ENCODE measurements around the gene SLC35E2B.

The SLC35E2B gene

GRCh38 chr1:1616045-1616790 lies 76.4 kb downstream of the SLC35E2B start:
- peak; percentile 49 for DNase-seq (ENCODE audit: low read depth)
- TF ChIP-seq, protein P1, sequence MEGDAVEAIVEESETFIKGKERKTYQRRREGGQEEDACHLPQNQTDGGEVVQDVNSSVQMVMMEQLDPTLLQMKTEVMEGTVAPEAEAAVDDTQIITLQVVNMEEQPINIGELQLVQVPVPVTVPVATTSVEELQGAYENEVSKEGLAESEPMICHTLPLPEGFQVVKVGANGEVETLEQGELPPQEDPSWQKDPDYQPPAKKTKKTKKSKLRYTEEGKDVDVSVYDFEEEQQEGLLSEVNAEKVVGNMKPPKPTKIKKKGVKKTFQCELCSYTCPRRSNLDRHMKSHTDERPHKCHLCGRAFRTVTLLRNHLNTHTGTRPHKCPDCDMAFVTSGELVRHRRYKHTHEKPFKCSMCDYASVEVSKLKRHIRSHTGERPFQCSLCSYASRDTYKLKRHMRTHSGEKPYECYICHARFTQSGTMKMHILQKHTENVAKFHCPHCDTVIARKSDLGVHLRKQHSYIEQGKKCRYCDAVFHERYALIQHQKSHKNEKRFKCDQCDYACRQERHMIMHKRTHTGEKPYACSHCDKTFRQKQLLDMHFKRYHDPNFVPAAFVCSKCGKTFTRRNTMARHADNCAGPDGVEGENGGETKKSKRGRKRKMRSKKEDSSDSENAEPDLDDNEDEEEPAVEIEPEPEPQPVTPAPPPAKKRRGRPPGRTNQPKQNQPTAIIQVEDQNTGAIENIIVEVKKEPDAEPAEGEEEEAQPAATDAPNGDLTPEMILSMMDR (IDR thresholded peaks at IDR 0.05; ENCODE audit: insufficient read depth, low read depth, low read length, missing control alignments) = no peak

DNA sequence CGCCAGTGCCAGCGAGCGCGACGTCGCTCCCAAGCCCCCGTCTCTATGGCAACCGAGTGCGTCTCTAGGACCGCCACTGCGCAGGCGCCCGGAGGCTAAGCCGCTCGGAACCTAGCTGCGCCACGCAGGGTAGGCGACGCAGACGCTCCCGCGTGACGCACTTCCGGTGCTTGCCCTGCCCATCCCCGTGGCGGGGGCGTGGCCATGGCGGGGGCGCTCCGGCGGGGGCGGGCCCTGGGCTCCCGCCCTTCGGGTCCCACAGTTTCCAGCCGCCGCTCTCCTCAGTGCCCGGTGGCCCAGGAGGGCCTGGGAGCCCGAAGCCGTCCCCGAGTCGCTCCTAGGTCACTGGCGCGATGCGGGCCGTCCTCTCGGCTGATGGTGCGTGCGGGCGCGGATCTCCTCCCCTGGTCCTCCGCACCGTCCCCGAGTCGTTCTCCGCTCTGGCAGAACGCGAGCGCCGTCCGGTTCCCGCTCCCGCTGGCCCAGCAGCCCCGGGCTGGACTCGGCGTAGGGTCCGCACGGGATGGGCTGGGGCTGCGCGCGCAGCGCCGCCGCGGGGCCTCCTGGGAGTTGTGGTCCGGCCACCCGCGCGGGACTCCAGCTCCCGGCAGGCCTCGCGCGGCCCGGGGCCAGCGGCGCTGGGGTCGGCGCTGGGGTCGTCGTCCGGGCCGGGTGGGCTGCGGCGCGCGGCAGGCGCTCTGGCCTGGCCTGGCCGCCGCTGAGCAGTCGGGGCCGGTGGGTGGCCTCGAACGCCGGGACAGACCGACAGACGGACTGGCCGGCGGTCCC lies 77.1 kb downstream of the SLC35E2B start, which contains the start of gene MIB2:
MIB2 (plus strand) TSS at position 245 of the 789 bp plus-strand sequence. CDS start 7,953 bp downstream, outside the sequence.
- H3K4me3 ChIP-seq (ENCODE audit: low read depth, low read length) = peak within 1 kb of the TSS; percentile 99
- peak; percentile 99 for DNase-seq (ENCODE audit: low read depth)
- TF ChIP-seq, protein P1 (IDR thresholded peaks at IDR 0.05; ENCODE audit: insufficient read depth, low read depth, low read length, missing control alignments) = no peak

More at GRCh38 chr1:1616045-1616790, 76.4 kb downstream of the SLC35E2B start:
- peak overlapping the region; percentile 99 for H3K4me3 ChIP-seq (ENCODE audit: low read depth, low read length)

DNA sequence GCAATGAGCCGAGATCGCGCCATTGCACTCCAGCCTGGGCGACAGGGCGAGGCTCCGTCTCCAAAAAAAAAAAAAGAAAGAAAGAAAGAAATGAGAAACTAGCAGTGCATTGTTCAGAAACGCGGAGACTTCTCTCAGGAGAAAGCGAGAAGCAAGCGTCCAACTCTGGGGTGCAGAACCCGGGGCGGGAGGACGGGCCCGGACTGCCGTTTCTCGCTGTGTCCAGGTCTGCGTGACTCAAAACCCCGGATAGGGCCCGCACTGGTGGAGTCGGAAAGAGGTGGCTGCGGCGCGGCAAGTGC lies 77.7 kb downstream of the SLC35E2B start:
- H3K4me3 ChIP-seq (ENCODE audit: low read depth, low read length) = peak overlapping the region; percentile 99
- DNase-seq (ENCODE audit: low read depth) = no peak
- TF ChIP-seq, protein P1 (IDR thresholded peaks at IDR 0.05; ENCODE audit: insufficient read depth, low read depth, low read length, missing control alignments) = no peak

DNA sequence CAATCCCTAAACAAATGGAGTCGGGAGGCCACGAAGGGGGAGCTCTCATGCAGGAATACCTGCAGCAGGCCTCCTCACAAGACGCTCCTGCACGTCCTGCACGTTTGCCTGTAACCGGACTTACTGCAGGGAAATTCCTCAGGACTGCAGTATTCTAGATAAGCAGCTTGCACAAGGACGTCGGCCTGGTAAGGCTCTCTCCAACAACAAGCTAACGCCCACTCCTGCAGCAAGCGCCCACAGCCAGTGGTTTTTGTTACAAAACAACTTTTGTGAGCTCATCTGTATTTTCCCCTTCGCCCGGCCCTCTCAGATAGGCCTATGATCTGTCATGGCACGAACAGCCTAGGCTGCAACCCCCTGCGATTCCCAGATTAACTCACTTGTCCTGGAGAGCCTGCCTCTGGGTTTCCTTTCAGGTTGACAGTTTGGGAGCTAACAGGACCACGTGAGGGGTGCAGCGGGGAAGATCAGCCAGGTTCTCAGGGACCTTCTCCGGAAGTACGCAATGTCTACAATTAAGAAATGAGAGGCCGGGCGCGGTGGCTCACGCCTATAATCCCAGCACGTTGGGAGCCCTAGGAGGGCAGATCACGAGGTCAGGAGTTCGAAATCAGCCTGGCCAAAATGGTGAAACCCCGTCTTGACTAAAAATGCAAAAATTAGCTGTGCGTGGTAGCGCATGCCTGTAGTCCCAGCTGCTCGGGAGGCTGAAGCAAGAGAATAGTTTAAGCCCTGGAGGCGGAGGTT lies 78.2 kb downstream of the SLC35E2B start:
- DNase-seq (ENCODE audit: low read depth) = no peak
- peak overlapping the region; percentile 99 for H3K4me3 ChIP-seq (ENCODE audit: low read depth, low read length)
- TF ChIP-seq, protein P1 (IDR thresholded peaks at IDR 0.05; ENCODE audit: insufficient read depth, low read depth, low read length, missing control alignments) = no peak

GRCh38 chr1:1613509-1614082 lies 79.0 kb downstream of the SLC35E2B start:
- TF ChIP-seq, protein P1 (IDR thresholded peaks at IDR 0.05; ENCODE audit: insufficient read depth, low read depth, low read length, missing control alignments) = no peak
- no peak for DNase-seq (ENCODE audit: low read depth)
- no peak overlapping the region for H3K4me3 ChIP-seq (ENCODE audit: low read depth, low read length)

GRCh38 chr1:1612104-1612400 lies 80.5 kb downstream of the SLC35E2B start:
- no peak overlapping the region for H3K4me3 ChIP-seq (ENCODE audit: low read depth, low read length)
- TF ChIP-seq, protein P1 (IDR thresholded peaks at IDR 0.05; ENCODE audit: insufficient read depth, low read depth, low read length, missing control alignments) = no peak
- DNase-seq (ENCODE audit: low read depth) = no peak
